Hepatocyte (in vitro differentiated cells): Measurements from ENCODE around the gene RNF148.

Experiments used
- EZH2phosphoT487 ChIP-seq: fragments of 200-600 bp; sonication (generic); IDR thresholded peaks from one replicate; pipeline ENCODE4 v1.6.1; 2018; ENCODE audit warnings: antibody characterized with exemption, mild to moderate bottlenecking, low read depth, moderate library complexity; ENCODE audit not compliant: unreplicated experiment, severe bottlenecking
- TF ChIP-seq, protein P1 (sequence below): fragments of 200-600 bp; sonication (generic); IDR thresholded peaks from 2 replicates; pipeline ENCODE4 v1.5.1; 2016; ENCODE audit warnings: antibody characterized with exemption, mild to moderate bottlenecking; ENCODE audit not compliant: poor library complexity

DNA sequence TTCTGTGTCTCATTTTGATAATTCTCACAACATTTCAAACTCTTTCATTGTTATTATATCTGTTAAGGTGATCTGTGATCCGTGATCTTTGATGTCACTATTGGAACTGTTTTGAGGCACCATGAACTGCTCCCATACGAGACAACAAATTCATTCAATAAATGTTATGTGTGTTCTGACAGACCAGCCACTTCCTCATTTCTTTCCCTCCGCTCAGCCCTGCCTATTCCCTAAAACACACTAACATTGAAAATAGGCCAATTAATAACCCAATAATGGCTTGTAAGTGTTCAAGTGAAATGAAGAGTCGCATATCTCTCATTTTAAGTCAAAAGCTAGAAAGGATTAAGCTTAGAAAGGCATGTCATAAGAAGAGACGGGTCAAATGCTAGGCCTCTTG lies 49.0 kb downstream of the RNF148 start:
- TF ChIP-seq EZH2phosphoT487 = no peak
- TF ChIP-seq, protein P1, sequence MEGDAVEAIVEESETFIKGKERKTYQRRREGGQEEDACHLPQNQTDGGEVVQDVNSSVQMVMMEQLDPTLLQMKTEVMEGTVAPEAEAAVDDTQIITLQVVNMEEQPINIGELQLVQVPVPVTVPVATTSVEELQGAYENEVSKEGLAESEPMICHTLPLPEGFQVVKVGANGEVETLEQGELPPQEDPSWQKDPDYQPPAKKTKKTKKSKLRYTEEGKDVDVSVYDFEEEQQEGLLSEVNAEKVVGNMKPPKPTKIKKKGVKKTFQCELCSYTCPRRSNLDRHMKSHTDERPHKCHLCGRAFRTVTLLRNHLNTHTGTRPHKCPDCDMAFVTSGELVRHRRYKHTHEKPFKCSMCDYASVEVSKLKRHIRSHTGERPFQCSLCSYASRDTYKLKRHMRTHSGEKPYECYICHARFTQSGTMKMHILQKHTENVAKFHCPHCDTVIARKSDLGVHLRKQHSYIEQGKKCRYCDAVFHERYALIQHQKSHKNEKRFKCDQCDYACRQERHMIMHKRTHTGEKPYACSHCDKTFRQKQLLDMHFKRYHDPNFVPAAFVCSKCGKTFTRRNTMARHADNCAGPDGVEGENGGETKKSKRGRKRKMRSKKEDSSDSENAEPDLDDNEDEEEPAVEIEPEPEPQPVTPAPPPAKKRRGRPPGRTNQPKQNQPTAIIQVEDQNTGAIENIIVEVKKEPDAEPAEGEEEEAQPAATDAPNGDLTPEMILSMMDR = no peak
